Stimulated activated naive CD8-positive, alpha-beta T cell treated with anti-CD3 and anti-CD28 coated beads, Interleukin-15, amount 100 ng/mL, for 72 hours (primary cell): ENCODE results near the gene SLC35D3.
"Not testable (repeated sequence)": the region's sequence is repeated elsewhere in the genome, so short reads cannot be mapped to it uniquely, and the experiment has no call there.

Experiments used
- ATAC-seq: fragments of 150-1000 bp; cut with Tn5 transposase; 2 replicates; pipeline ENCODE4 v1.10.0; 2021; ENCODE audit warnings: mild to moderate bottlenecking, moderate library complexity
- DNase-seq, 2 donors: peaks; one replicate each; pipeline ENCODE4 v3.0.0; 2021 to 2022
- H3K27ac Mint-ChIP-seq, 2 donors: one replicate each; pipeline ENCODE4 v1.8.0; 2022; ENCODE audit warnings: mild to moderate bottlenecking in 2 of 2, mixed read lengths in 2 of 2, moderate library complexity in 2 of 2
- H3K27me3 Mint-ChIP-seq: one replicate; pipeline ENCODE4 v1.8.0; 2022; ENCODE audit warnings: mixed read lengths
- H3K4me1 Mint-ChIP-seq: one replicate; pipeline ENCODE4 v1.8.0; 2022; ENCODE audit warnings: mild to moderate bottlenecking, mixed read lengths
- H3K4me3 Mint-ChIP-seq, 2 donors: one replicate each; pipeline ENCODE4 v1.8.0; 2022; ENCODE audit warnings: mild to moderate bottlenecking in 2 of 2, mixed read lengths in 2 of 2, moderate library complexity in 1 of 2
- H3K9me3 Mint-ChIP-seq, 2 donors: one replicate each; pipeline ENCODE4 v1.8.0; 2022; ENCODE audit warnings: mixed read lengths in 2 of 2

SLC35D3 gene

DNA sequence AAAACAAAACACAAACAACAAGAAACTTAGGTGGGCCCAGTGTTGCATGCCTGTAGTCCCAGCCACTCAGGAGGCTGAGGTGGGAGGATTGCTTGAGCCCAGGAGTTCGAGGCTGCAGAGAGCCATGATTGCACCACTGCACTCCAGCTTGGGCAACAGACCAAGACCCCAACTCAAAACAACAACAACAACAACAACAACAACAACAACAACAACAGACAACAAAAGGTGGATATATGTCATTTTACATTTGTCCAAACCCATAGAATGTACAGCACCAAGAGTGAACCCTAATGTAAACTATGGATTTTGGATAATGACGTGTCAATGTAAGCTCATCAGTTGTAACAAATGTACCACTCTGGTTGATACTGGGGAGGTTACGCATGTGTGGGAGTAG lies 27.9 kb downstream of the SLC35D3 start:
- not testable (repeated sequence) for ATAC-seq, H3K4me3 Mint-ChIP-seq, H3K9me3 Mint-ChIP-seq, H3K4me1 Mint-ChIP-seq, H3K27me3 Mint-ChIP-seq, DNase-seq, H3K27ac Mint-ChIP-seq

DNA sequence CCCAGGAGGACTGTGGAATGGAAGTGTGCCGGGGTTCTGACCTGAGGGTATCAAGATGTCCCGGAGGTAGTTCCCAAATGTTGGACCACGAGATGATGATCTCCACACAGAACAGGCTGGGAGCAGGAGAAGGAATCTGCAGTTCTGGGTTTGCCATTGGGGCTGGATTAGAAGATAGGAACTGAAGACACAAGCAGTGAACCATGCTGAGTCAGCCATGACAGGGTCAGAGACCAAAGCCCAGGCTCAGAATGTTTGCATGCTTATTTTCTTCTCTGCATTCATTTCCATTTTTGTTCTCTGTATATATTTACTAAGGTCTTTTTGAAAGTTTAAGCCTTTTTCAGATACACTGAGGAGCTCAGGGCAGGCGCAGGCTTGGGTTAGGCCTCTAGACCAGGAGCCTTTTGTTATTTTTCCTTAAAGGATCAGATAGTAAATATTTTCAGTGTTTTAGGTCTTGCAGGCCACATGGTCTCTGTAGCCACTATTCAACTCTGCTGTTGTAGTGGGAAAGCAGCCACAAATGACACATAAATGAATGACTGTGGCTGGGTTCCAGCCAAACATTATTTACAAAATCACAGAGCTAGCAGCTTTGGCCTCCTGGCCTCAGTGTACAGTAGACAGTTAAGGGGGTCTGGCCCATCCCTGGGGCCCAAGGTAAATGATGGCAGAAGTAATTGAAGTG lies 28.5 kb downstream of the SLC35D3 start:
- Mint-ChIP-seq H3K4me3 (no peak overlapping the region), H3K27me3 (peaks cover 8% of the 10 kb centered on the region), H3K9me3 (no peaks in the 10 kb centered on the region), H3K27ac (no peak overlapping the region), H3K4me1 (no peaks in the 10 kb centered on the region)
- DNase-seq (no peak), ATAC-seq (no peak)

DNA sequence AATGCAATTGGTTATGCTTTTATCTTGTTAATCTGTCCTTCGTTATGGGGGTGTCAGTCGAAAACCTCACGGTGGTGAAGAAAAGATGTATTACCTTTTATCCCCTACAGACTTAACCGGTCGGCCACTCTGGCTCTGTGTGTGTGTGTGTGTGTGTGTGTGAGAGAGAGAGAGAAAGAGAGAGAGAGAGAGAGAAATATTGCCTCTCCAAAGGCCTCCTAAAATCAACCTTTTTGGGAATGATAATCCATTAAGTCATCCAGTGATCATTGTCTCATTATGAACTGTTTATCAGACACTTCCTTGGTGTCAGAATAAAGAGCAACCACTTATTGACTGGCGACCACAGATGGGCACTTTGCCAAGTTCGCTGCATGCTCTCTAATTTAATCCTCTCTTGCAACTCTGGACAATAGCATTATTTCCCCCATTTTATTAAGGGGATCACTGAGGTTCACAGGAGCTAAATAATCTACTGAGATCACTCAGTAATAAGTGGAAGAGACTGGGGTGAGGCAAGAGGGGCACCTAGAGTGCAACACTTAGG lies 30.7 kb downstream of the SLC35D3 start:
- no peaks in the 10 kb centered on the region for H3K9me3 Mint-ChIP-seq
- H3K4me3 Mint-ChIP-seq = no peak overlapping the region
- H3K4me1 Mint-ChIP-seq = peaks cover 8% of the 10 kb centered on the region
- peaks cover 16% of the 10 kb centered on the region for H3K27me3 Mint-ChIP-seq
- DNase-seq (no peak), ATAC-seq (no peak)
- H3K27ac Mint-ChIP-seq = no peak overlapping the region

DNA sequence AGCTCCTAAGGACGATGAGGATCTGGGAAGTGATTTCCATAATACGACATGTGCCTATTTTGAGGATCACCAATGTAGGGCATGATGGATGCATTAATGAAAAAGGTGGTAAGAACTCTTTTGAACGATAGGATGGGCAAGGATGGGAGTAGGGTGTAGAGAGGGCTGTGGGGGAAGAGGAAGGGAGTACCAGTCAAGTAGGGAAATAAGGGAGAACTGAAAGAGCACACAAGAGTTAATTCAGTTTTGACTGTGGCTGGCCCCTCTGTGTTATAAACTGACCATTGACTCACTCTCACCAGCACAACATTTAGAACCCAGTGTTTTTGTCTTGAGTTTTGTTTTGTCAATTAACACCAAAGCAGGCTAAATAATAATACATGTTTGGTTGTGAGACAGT lies 33.0 kb downstream of the SLC35D3 start:
- Mint-ChIP-seq H3K27ac (no peak overlapping the region), H3K4me3 (no peak overlapping the region), H3K27me3 (peaks cover 28% of the 10 kb centered on the region), H3K4me1 (peaks cover 8% of the 10 kb centered on the region), H3K9me3 (no peaks in the 10 kb centered on the region)
- DNase-seq = no peak
- ATAC-seq = no peak

DNA sequence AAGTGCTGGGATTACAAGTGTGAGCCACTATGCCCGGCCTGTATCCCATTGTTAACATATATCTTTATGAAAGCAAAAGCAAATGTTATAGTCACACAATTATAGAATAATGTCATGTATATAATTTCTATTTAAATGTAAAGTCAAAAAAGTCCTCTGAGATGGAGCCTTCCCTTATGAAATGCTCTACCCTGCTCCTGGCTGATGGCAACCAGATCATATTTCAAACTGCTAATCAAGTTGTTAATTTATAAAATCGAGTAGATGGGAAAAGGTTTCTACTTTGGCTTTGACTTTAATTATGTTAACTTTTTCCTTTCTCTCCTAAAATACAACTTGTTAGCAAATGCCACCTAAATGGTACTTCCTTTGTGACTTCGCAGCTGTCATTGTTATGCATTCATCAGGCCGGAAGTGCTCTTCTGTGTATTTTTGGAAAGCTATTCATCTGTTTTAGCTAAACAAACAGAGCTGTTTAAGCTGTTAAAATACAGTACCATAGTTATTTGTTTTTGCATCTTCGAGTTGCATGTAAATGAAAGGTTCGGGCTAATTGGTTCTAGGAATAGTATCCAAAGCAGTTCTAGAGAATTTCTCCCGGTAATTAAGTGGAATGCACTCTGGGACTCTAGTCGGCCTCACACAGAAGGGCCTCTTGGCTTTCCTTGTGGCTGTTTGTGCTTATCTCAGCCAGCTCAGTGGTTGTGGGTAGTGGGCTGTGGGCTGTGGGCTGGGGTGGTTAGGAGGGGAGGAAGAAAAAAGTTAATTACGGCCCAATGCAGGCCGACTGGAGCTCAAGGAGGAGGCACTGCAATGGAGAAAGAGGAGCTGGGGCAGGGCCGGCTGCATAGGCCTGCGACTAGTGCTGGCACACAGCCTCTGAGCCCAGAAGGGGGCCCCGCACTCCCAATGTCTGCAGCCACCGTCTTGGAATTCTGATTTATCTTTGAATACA lies 34.8 kb downstream of the SLC35D3 start:
- Mint-ChIP-seq H3K27ac (peak overlapping the region; percentile 65 to 84), H3K4me3 (no peak overlapping the region), H3K9me3 (no peaks in the 10 kb centered on the region), H3K4me1 (peaks cover 8% of the 10 kb centered on the region), H3K27me3 (peaks cover 32% of the 10 kb centered on the region)
- no peak for ATAC-seq
- DNase-seq = no peak

DNA sequence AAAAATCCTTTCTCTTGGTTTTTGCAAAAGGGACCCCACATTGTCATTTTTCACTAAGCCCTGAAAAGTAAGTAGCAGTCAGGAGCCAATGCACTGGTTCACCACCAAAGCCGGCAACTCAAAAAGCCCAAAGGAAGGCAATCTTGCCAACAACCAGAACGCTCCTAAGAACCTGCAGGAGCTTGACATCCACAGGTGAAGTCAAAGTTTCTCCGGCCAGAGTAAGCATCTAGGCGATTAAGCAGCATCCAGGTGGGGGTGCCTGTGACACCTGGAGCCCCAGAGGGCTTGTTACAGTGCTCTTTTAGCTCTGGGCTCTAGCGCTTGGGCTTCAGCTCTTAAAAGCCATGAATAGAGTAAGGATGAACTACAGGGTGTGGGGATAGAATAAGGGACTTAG lies 36.1 kb downstream of the SLC35D3 start:
- Mint-ChIP-seq H3K9me3 (no peaks in the 10 kb centered on the region), H3K4me3 (no peak overlapping the region), H3K4me1 (peaks cover 8% of the 10 kb centered on the region), H3K27ac (no peak overlapping the region), H3K27me3 (peaks cover 35% of the 10 kb centered on the region)
- ATAC-seq = no peak
- no peak for DNase-seq

DNA sequence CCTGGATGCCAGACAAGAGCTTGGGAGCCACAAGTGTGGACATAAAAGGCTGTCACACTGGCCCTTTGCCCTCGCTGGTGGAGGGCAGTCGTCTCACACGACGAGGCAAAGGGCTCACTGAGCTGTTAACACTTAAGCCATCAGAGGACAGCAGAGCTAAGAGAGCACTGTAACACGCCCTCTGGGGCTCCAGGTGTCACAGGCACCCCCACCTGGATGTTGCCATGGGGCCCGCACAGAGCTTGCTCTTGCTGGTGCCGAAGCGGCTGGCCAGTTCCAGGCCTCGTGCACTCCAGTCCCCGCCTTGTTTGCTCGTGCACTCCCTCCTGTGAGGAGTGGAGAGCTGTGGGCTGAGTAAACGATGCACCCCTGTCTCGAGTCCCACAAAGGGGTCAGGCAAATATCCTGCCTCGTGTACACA lies 37.4 kb downstream of the SLC35D3 start:
- DNase-seq (no peak), ATAC-seq (no peak)
- H3K4me3 Mint-ChIP-seq = no peak overlapping the region
- H3K9me3 Mint-ChIP-seq = no peaks in the 10 kb centered on the region
- H3K4me1 Mint-ChIP-seq = peaks cover 8% of the 10 kb centered on the region
- peaks cover 35% of the 10 kb centered on the region for H3K27me3 Mint-ChIP-seq
- no peak overlapping the region for H3K27ac Mint-ChIP-seq

DNA sequence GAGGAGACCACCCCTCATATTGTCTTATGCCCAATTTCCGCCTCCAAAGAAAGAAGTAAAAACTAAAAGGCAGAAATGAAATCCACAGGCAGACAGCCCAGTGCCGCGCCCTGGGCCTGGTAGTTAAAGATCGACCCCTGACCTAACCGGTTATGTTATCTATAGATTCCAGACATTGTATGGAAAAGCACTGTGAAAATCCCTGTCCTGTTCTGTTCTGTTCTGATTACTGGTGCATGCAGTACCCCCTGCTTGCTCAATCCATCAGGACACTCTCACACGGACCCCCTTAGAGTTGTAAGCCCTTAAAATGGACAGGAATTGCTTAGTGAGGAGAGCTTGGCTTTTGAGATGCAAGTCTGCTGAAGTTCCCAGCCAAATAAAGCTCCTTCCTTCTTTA lies 37.8 kb downstream of the SLC35D3 start:
- DNase-seq, H3K27ac Mint-ChIP-seq, H3K9me3 Mint-ChIP-seq, ATAC-seq, H3K4me1 Mint-ChIP-seq, H3K4me3 Mint-ChIP-seq: not testable (repeated sequence)
- H3K27me3 Mint-ChIP-seq = peaks cover 36% of the 10 kb centered on the region

DNA sequence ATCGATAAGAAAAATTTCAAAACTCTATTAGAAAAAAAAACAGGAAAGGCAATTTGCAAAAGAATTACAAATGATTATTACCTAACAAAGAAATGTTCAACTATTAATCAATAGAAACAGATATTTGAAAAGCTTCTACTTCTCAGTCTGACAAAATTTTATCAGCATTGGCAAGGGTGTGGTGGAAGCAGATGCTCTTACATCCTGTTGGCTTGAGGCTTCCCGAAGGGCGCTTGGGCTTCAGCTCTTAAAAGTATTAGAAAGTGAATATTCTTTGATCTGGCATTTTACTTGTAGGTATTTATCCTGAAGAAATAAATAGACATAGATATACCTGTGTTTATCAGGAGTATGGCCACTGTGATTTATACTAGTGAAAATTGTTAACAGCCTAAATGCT lies 38.7 kb downstream of the SLC35D3 start:
- DNase-seq (no peak), ATAC-seq (no peak)
- H3K27ac Mint-ChIP-seq = no peak overlapping the region
- H3K27me3 Mint-ChIP-seq = peaks cover 39% of the 10 kb centered on the region
- peaks cover 8% of the 10 kb centered on the region for H3K4me1 Mint-ChIP-seq
- no peak overlapping the region for H3K4me3 Mint-ChIP-seq
- no peaks in the 10 kb centered on the region for H3K9me3 Mint-ChIP-seq

DNA sequence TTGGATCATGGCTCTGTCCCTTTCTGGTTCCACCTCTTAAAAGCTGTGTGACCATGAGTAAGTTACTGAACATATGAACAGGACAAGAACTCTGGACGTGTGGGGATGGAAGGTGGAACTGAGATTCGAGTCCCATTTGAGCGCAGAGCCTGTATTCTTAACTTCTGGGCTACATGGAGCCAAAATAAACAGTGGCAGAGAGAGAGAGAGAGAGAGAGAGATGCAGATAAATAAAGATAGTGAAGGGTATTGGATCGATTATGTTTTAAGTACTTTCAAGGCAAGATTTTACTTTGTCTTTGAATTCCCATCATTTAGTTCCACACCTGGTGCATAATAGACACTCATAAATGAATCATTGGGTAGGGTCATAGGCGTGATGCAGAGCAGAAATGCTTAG lies 39.7 kb downstream of the SLC35D3 start:
- Mint-ChIP-seq H3K9me3 (no peaks in the 10 kb centered on the region), H3K27me3 (peaks cover 47% of the 10 kb centered on the region), H3K4me3 (no peak overlapping the region), H3K4me1 (peaks cover 5% of the 10 kb centered on the region), H3K27ac (no peak overlapping the region)
- ATAC-seq (no peak), DNase-seq (no peak)

DNA sequence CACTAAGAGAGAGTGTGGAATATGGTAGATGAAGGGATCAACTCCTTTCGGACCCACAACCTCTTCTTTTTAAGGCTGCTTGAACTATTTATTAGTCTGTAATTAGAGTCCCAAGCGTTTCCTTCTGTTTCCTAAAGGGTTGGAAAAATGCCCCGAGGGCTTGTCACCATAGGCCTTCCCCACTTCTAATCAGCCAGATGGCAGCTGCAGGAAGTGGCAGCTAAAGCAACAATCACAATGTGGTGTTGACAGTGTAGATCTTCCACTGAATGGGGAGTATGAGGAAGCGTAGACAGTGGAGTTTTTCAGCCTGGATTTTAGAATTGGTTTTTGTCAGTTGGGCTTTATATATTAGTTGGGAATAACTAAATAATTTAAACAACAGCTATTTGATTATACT lies 40.6 kb downstream of the SLC35D3 start:
- Mint-ChIP-seq H3K27me3 (peaks cover 49% of the 10 kb centered on the region), H3K4me3 (no peak overlapping the region), H3K9me3 (no peaks in the 10 kb centered on the region)

DNA sequence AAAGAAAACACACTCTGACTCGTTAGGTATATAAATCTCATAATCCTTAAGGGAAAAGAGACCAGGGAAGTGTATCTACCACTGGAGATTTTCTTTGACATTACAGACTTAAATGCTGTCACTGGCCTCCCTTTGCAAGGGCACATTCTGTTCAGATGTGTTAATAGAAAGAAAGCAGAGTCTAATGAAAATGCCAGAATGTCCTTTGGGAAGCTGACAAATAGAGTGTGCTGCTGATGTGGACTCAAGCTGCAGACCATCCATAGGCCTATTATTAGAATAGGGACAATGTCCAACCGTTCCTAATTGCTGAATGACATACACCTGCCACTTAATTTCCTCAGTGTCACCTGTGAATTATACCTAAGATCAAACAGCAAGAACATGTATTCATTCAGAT lies 41.2 kb downstream of the SLC35D3 start:
- no peak overlapping the region for H3K27ac Mint-ChIP-seq
- ATAC-seq (no peak), DNase-seq (no peak)
- H3K4me1 Mint-ChIP-seq = no peaks in the 10 kb centered on the region
- peaks cover 55% of the 10 kb centered on the region for H3K27me3 Mint-ChIP-seq
- H3K4me3 Mint-ChIP-seq = no peak overlapping the region
- no peaks in the 10 kb centered on the region for H3K9me3 Mint-ChIP-seq

More for the DNA sequence above, 40.6 kb downstream of the SLC35D3 start:
- Mint-ChIP-seq H3K27ac (no peak overlapping the region), H3K4me1 (no peaks in the 10 kb centered on the region)
- DNase-seq (no peak), ATAC-seq (no peak)

DNA sequence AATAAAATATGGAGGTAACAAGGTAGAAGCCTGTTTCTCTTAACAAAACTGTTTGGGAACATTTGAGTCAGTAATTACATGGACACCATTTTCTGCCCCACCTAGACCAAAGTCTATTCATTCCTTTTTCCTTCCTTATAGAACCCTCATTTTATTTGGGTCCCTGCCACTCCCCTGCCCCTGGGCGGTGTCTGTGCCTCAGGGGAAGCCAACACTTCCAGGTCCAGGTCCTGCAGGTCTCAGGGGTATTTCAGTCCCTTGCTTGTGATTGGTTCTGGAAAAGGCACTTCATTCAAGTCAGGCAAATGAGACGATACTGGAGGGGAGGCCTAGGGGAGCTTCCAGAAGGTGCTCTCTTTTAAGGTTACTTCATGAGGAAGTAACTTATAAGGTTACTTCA lies 42.3 kb downstream of the SLC35D3 start:
- H3K4me3 Mint-ChIP-seq = no peak overlapping the region

DNA sequence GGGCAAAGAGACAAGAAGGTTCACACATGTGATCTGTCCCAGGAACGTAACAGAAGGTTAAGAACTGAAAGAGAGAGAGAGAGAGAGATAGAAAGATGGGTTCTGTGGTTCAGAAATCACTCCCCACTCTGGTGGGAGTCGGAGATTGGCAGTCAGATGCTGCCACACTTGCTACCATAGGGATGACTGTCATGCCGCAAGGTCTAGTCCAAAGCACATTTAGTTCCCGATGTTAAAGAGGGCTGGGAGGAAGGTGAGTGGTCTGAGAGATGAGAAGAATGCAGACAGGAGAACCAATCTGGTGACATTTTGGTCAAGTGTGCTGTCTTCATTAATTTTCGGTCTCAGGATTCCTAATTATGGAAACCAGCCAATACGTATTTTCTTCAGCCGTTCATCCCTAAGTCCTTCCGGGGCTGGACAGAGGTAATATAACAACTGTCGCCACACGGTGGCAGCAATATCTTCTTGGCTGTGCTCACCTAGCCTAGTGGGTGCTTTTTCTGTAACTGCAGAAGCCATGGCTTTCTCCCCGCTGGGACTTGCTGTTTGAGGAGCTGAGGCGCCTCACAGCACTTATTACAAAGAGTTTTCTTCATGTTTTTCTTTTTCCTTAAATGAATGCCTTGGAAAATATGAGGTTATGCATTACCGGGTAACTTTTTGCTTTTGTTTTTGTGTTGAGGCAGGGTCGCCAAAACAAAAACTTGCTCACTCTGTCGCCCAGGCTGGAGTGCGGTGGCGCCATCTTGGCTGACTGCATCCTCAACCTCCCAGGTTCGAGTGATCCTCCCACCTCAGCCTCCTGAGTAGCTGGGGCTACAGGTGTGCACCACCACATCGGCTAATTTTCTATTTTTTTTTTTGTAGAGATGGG lies 46.0 kb downstream of the SLC35D3 start:
- H3K9me3 Mint-ChIP-seq = no peaks in the 10 kb centered on the region
- no peak overlapping the region for H3K4me3 Mint-ChIP-seq
- DNase-seq = peak; percentile 44 to 61
- peaks cover 54% of the 10 kb centered on the region for H3K27me3 Mint-ChIP-seq
- no peaks in the 10 kb centered on the region for H3K4me1 Mint-ChIP-seq
- H3K27ac Mint-ChIP-seq = no peak overlapping the region
- peak; percentile 89 for ATAC-seq

More for the DNA sequence above, 42.3 kb downstream of the SLC35D3 start:
- H3K4me1 Mint-ChIP-seq = no peaks in the 10 kb centered on the region
- DNase-seq (no peak), ATAC-seq (no peak)
- no peaks in the 10 kb centered on the region for H3K9me3 Mint-ChIP-seq
- peaks cover 59% of the 10 kb centered on the region for H3K27me3 Mint-ChIP-seq
- H3K27ac Mint-ChIP-seq = no peak overlapping the region

DNA sequence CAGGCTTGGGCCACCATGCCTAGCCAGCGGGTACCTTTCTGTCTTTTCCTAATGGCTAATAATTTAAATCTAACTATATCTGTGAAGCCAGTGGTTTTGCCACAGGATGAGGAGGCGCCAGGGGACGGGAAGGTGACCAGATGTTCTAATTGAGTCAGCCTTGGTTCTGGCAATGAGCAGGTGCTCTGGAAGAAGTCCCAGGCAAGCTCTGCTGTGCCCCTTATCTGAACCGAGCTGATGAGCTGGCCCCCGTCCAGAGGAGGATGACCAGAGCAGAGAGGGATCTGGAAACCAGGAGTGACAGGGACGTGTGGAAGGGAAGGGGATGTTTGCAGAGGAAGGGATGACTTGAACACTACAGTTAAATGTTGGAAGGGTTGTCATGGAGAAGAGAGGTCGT lies 46.7 kb downstream of the SLC35D3 start:
- Mint-ChIP-seq H3K4me1 (no peaks in the 10 kb centered on the region), H3K27me3 (peaks cover 54% of the 10 kb centered on the region), H3K27ac (no peak overlapping the region), H3K9me3 (no peaks in the 10 kb centered on the region), H3K4me3 (no peak overlapping the region)
- ATAC-seq (no peak), DNase-seq (no peak)
